Hepatocyte (in vitro differentiated cells): Measurements from ENCODE around the gene TMEM248. TPM values are rescaled to one million over a fixed set of nuclear protein-coding genes. Genes with fewer than 3 reads are reported as not detected.

Experiments
- DNase-seq: peaks from one replicate; pipeline ENCODE4 v3.0.0-alpha.2; 2016; ENCODE audit warnings: low spot score
- H2AFZ ChIP-seq: fragments of 200-600 bp; sonication (generic); 2 replicates; pipeline ENCODE4 v1.6.0; 2016; ENCODE audit warnings: antibody characterized with exemption, mild to moderate bottlenecking
- H3K27ac ChIP-seq: fragments of 200-600 bp; sonication (generic); 2 replicates; pipeline ENCODE4 v1.5.1; 2016; ENCODE audit warnings: mild to moderate bottlenecking
- H3K27me3 ChIP-seq: fragments of 200-600 bp; sonication (generic); 2 replicates; pipeline ENCODE4 v1.6.1; 2016
- H3K36me3 ChIP-seq: fragments of 200-600 bp; sonication (generic); replicated peaks from 2 replicates; pipeline ENCODE4 v1.5.1; 2016; ENCODE audit warnings: low read depth; ENCODE audit not compliant: insufficient read depth
- H3K4me1 ChIP-seq: fragments of 200-600 bp; sonication (generic); 2 replicates; pipeline ENCODE4 v1.5.1; 2016; ENCODE audit warnings: mild to moderate bottlenecking, moderate library complexity; ENCODE audit not compliant: insufficient read depth
- H3K4me2 ChIP-seq: fragments of 200-600 bp; sonication (generic); 2 replicates; pipeline ENCODE4 v1.6.0; 2016
- H3K4me3 ChIP-seq: fragments of 200-600 bp; sonication (generic); 2 replicates; pipeline ENCODE4 v1.5.1; 2016; ENCODE audit warnings: mild to moderate bottlenecking
- H3K79me2 ChIP-seq: fragments of 200-600 bp; sonication (generic); 2 replicates; pipeline ENCODE4 v1.6.0; 2017; ENCODE audit warnings: mild to moderate bottlenecking
- H3K9me2 ChIP-seq: fragments of 200-600 bp; sonication (generic); replicated peaks from 2 replicates; pipeline ENCODE4 v1.6.0; 2017; ENCODE audit warnings: mild to moderate bottlenecking; ENCODE audit not compliant: insufficient read depth
- H3K9me3 ChIP-seq: fragments of 200-600 bp; sonication (generic); 2 replicates; pipeline ENCODE4 v1.5.1; 2016; ENCODE audit warnings: low read depth, mild to moderate bottlenecking
- H4K20me1 ChIP-seq: fragments of 200-600 bp; sonication (generic); 2 replicates; pipeline ENCODE4 v1.6.0; 2016; ENCODE audit warnings: mild to moderate bottlenecking; ENCODE audit not compliant: insufficient read depth, poor library complexity, severe bottlenecking
- EZH2 ChIP-seq: fragments of 200-600 bp; sonication (generic); IDR thresholded peaks from 2 replicates; pipeline ENCODE4 v1.6.1; 2016; ENCODE audit warnings: antibody characterized with exemption, mild to moderate bottlenecking, borderline replicate concordance
- EZH2phosphoT487 ChIP-seq: fragments of 200-600 bp; sonication (generic); IDR thresholded peaks from one replicate; pipeline ENCODE4 v1.6.1; 2018; ENCODE audit warnings: antibody characterized with exemption, mild to moderate bottlenecking, low read depth, moderate library complexity; ENCODE audit not compliant: unreplicated experiment, severe bottlenecking
- WGBS: methylation state at CpG from one replicate; pipeline ENCODE4 v1.1.6; 2016; ENCODE audit warnings: low lambda C conversion rate; ENCODE audit errors: missing lambda C conversion rate; 5-methylcytosine and 5-hydroxymethylcytosine counted together
- polyA plus RNA-seq: library from polyadenylated mRNA; unstranded; fragments of >200 nt; fragmentation: Nextera tagmentation; extraction: Ambion mirVana; gene quantifications from 2 replicates; pipeline ENCODE4 v1.2.1, GENCODE V29; 2016
- total RNA-seq: library from RNA; depleted of rRNA; stranded (reverse); fragments of >200 nt; gene quantifications from 2 replicates; pipeline ENCODE4 v1.2.3, GENCODE V29; 2014
- TF ChIP-seq, protein P1 (sequence below): fragments of 200-600 bp; sonication (generic); IDR thresholded peaks from 2 replicates; pipeline ENCODE4 v1.5.1; 2016; ENCODE audit warnings: antibody characterized with exemption, mild to moderate bottlenecking; ENCODE audit not compliant: poor library complexity

The TMEM248 gene
- total and polyA plus RNA-seq, 2 experiments from 2014 or later: 80.3 to 91.5 TPM

DNA sequence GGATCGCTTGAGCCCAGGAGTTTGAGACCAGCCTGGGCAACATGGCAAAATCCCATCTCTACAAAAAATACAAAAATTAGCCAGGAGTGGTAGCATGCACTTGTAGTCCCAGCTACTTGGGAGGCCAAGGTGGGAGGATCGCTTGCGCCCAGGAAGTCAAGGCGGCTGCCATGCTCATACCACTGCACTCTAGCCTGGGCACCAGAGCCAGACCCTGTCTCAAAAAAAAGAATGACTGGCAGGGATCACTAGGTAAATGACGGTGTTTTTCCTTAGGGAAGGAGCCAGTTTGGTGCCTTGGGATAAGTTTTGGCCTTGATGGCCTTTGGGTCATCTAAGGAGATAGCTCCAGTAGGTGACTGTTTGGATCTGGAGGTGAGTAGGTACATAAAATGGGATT is 8.9 kb downstream of the TMEM248 start:
- Histone ChIP-seq H3K36me3 (no peaks in the 10 kb centered on the region), H3K27ac (no peak overlapping the region), H3K4me1 (no peaks in the 10 kb centered on the region), H3K4me2 (no peak overlapping the region), H3K9me2 (no peaks in the 10 kb centered on the region), H3K9me3 (no peaks in the 10 kb centered on the region), H2AFZ (no peak overlapping the region), H3K27me3 (no peaks in the 10 kb centered on the region), H3K79me2 (peaks cover 99% of the 10 kb centered on the region), H3K4me3 (no peak overlapping the region), H4K20me1 (peaks cover 41% of the 10 kb centered on the region)
- TF ChIP-seq, protein P1, sequence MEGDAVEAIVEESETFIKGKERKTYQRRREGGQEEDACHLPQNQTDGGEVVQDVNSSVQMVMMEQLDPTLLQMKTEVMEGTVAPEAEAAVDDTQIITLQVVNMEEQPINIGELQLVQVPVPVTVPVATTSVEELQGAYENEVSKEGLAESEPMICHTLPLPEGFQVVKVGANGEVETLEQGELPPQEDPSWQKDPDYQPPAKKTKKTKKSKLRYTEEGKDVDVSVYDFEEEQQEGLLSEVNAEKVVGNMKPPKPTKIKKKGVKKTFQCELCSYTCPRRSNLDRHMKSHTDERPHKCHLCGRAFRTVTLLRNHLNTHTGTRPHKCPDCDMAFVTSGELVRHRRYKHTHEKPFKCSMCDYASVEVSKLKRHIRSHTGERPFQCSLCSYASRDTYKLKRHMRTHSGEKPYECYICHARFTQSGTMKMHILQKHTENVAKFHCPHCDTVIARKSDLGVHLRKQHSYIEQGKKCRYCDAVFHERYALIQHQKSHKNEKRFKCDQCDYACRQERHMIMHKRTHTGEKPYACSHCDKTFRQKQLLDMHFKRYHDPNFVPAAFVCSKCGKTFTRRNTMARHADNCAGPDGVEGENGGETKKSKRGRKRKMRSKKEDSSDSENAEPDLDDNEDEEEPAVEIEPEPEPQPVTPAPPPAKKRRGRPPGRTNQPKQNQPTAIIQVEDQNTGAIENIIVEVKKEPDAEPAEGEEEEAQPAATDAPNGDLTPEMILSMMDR: no peak
- TF ChIP-seq EZH2: no peak
- DNase-seq: no peak
- WGBS: 96% methylated on average over 5 of the region's 5 CpGs

DNA sequence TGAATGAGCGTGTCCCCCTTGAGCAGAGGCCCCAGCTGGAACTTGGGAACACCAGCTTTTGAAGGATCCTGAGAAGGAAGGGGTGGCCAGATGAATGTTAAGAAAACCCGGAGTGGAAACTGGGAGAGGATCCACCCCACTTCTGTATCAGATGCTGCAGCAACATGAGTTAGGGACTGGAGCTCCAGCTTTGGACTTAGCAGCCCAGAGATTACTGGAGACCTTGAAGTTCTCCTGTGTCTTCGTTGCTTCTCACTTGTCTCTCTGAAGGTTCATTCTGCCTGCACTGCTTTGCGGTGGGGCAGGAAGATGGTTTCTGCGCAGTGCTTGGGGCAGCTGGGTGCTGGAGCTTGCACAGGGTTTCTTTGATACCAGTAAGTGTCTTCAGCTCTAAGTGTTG is 9.3 kb downstream of the TMEM248 start:
- Histone ChIP-seq H3K4me2 (no peak overlapping the region), H3K27me3 (no peaks in the 10 kb centered on the region), H3K4me1 (no peaks in the 10 kb centered on the region), H3K79me2 (peaks cover 99% of the 10 kb centered on the region), H3K27ac (no peak overlapping the region), H3K9me2 (no peaks in the 10 kb centered on the region), H3K9me3 (no peaks in the 10 kb centered on the region), H3K4me3 (no peak overlapping the region), H4K20me1 (peaks cover 41% of the 10 kb centered on the region), H2AFZ (no peak overlapping the region), H3K36me3 (no peaks in the 10 kb centered on the region)
- TF ChIP-seq, protein P1: no peak
- TF ChIP-seq EZH2 (no peak), EZH2phosphoT487 (no peak)
- peak; percentile 13 for DNase-seq
- 70% methylated on average over 5 of the region's 5 CpGs for WGBS

DNA sequence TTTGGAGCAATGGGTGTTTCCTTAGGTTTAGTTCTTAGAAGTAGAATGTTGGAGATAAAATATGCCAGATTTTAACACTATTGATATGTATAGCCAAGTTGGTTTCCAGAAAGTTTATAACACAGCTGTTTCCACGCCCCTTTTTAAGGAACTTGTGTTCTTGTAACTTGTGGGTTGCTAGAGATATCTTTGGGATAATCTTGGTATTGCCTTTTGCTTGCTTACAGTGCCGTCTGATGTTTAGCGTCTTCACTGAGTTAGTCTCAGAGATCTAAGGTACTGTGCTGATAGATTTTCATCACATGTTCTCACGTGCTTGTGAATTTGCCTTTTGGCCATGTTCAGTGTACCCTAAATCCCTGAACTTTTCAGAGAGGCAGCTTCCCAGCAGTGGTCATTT is 12.4 kb downstream of the TMEM248 start:
- no peaks in the 10 kb centered on the region for H3K27me3 ChIP-seq
- peaks cover 99% of the 10 kb centered on the region for H3K79me2 ChIP-seq
- no peak for TF ChIP-seq EZH2
- TF ChIP-seq, protein P1: no peak
- no peak for TF ChIP-seq EZH2phosphoT487
- H3K4me2 ChIP-seq: no peak overlapping the region
- H3K9me2 ChIP-seq: no peaks in the 10 kb centered on the region
- no peak overlapping the region for H3K27ac ChIP-seq
- no peak for DNase-seq
- H3K36me3 ChIP-seq: no peaks in the 10 kb centered on the region
- H4K20me1 ChIP-seq: peaks cover 36% of the 10 kb centered on the region
- no peaks in the 10 kb centered on the region for H3K4me1 ChIP-seq
- no peak overlapping the region for H3K4me3 ChIP-seq
- H3K9me3 ChIP-seq: no peaks in the 10 kb centered on the region
- no peak overlapping the region for H2AFZ ChIP-seq
- WGBS: 82% methylated on average over 4 of the region's 4 CpGs

DNA sequence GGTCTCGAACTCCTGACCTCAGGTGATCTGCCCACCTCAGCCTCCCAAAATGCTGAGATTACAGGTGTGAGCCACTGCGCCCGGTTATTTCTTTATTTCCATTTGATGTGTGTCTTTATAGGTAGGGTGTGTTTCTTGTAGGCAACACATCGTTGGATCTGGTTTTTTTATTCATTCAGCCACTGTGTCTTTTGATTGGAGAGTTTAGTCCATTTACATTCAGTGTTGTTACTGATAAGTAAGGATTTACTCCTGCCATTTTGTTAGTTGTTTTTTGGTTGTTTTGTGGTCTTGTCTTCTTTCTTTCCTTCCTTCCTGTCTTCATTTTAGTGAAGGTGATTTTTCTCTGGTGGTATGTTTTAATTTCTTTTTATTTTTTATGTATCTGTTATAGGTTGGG is 16.9 kb downstream of the TMEM248 start:
- no peaks in the 10 kb centered on the region for H3K9me2 ChIP-seq
- no peak for DNase-seq
- no peaks in the 10 kb centered on the region for H3K36me3 ChIP-seq
- no peaks in the 10 kb centered on the region for H3K27me3 ChIP-seq
- H4K20me1 ChIP-seq: peaks cover 29% of the 10 kb centered on the region
- H2AFZ ChIP-seq: no peak overlapping the region
- H3K79me2 ChIP-seq: peaks cover 91% of the 10 kb centered on the region
- WGBS: over 99% methylated on average over 4 of the region's 4 CpGs
- no peak overlapping the region for H3K27ac ChIP-seq
- H3K4me2 ChIP-seq: no peak overlapping the region
- H3K4me3 ChIP-seq: no peak overlapping the region
- H3K9me3 ChIP-seq: no peaks in the 10 kb centered on the region
- H3K4me1 ChIP-seq: no peaks in the 10 kb centered on the region
- TF ChIP-seq, protein P1: no peak
- TF ChIP-seq EZH2 (no peak), EZH2phosphoT487 (no peak)
